ENCODE data around the gene TBC1D12.

The TBC1D12 gene

GRCh38 chr10:94425942-94426341, 23.6 kb downstream of the TBC1D12 start:
- TF ChIP-seq CTCF (IDR thresholded peaks at IDR 0.05; ENCODE audit: low read depth, low read length, missing control alignments), result no peak
- no peak for DNase-seq (ENCODE audit: extremely low read depth, low read depth)
- H3K4me3 ChIP-seq (replicated peaks; ENCODE audit: low read depth, low read length), result no peak overlapping the region

GRCh38 chr10:94427166-94427565, 24.8 kb downstream of the TBC1D12 start:
- no peak overlapping the region for H3K4me3 ChIP-seq (replicated peaks; ENCODE audit: low read depth, low read length)
- DNase-seq (ENCODE audit: extremely low read depth, low read depth), result no peak
- no peak for TF ChIP-seq CTCF (IDR thresholded peaks at IDR 0.05; ENCODE audit: low read depth, low read length, missing control alignments)

GRCh38 chr10:94428766-94429707, 26.7 kb downstream of the TBC1D12 start:
- DNase-seq (ENCODE audit: extremely low read depth, low read depth), result no peak
- H3K4me3 ChIP-seq (replicated peaks; ENCODE audit: low read depth, low read length), result no peak overlapping the region
- no peak for TF ChIP-seq CTCF (IDR thresholded peaks at IDR 0.05; ENCODE audit: low read depth, low read length, missing control alignments)

GRCh38 chr10:94430701-94431100, 28.4 kb downstream of the TBC1D12 start:
- no peak for TF ChIP-seq CTCF (IDR thresholded peaks at IDR 0.05; ENCODE audit: low read depth, low read length, missing control alignments)
- H3K4me3 ChIP-seq (replicated peaks; ENCODE audit: low read depth, low read length), result no peak overlapping the region
- no peak for DNase-seq (ENCODE audit: extremely low read depth, low read depth)

GRCh38 chr10:94432443-94432842, 30.1 kb downstream of the TBC1D12 start:
- TF ChIP-seq CTCF (IDR thresholded peaks at IDR 0.05; ENCODE audit: low read depth, low read length, missing control alignments), result no peak
- no peak overlapping the region for H3K4me3 ChIP-seq (replicated peaks; ENCODE audit: low read depth, low read length)
- no peak for DNase-seq (ENCODE audit: extremely low read depth, low read depth)

GRCh38 chr10:94439275-94439861, 37.0 kb downstream of the TBC1D12 start:
- DNase-seq (ENCODE audit: extremely low read depth, low read depth), result no peak

More at GRCh38 chr10:94439275-94439861, 37.0 kb downstream of the TBC1D12 start:
- no peak for TF ChIP-seq CTCF (IDR thresholded peaks at IDR 0.05; ENCODE audit: low read depth, low read length, missing control alignments)
- no peak overlapping the region for H3K4me3 ChIP-seq (replicated peaks; ENCODE audit: low read depth, low read length)

Measured in HFF-Myc (cell line).